NCI-H1092 treated with DMSO at 0.1 percent for 48 hours (cell line): Measurements from ENCODE around the gene PDZD2.
"Not testable (repeated sequence)": the region's sequence is repeated elsewhere in the genome, so short reads cannot be mapped to it uniquely, and the experiment has no call there.

Experiments
- DNase-seq: peaks from one replicate; lab custom pipeline; 2025; lab: John Stamatoyannopoulos, UW

Gene PDZD2

DNA sequence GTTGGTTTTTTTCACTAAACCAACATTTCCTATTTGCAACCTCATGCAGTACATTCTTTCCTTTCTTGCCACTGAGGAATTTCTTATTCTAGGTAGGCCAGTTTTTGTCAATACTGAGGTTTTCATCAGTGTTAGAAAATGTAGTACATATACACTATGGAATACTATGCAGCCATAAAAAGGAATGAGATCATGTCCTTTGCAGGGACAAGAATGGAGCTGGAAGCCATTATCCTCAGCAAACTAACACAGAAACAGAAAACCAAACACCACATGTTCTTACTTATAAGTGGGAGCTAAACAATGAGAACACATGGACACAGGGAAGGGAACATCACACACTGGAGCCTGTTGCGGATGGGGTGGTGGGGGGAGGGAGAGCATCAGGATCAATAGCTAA lies 441.6 kb downstream of the PDZD2 start:
- DNase-seq: not testable (repeated sequence)

DNA sequence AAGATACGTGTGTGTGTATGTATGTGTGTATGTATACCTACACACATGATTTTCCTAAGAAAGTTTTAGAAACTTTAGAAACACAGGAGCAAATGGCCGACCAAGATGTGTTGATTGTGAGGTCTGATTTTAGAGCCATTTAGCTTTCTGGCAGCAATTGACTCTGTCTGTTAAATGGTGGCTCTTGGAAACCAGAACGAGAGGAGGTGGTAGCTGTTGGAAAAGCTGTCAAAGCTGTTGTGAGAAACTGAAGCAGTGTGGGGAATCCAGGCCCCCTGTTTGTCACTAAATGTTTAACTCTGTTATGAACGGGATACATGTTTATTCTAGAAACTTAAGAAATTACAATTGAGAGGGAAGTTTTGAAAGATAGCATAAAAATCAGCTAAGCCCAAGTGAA lies 443.8 kb downstream of the PDZD2 start:
- no peak for DNase-seq

GRCh38 chr5:32083981-32084430 lies 445.1 kb downstream of the PDZD2 start:
- no peak for DNase-seq

DNA sequence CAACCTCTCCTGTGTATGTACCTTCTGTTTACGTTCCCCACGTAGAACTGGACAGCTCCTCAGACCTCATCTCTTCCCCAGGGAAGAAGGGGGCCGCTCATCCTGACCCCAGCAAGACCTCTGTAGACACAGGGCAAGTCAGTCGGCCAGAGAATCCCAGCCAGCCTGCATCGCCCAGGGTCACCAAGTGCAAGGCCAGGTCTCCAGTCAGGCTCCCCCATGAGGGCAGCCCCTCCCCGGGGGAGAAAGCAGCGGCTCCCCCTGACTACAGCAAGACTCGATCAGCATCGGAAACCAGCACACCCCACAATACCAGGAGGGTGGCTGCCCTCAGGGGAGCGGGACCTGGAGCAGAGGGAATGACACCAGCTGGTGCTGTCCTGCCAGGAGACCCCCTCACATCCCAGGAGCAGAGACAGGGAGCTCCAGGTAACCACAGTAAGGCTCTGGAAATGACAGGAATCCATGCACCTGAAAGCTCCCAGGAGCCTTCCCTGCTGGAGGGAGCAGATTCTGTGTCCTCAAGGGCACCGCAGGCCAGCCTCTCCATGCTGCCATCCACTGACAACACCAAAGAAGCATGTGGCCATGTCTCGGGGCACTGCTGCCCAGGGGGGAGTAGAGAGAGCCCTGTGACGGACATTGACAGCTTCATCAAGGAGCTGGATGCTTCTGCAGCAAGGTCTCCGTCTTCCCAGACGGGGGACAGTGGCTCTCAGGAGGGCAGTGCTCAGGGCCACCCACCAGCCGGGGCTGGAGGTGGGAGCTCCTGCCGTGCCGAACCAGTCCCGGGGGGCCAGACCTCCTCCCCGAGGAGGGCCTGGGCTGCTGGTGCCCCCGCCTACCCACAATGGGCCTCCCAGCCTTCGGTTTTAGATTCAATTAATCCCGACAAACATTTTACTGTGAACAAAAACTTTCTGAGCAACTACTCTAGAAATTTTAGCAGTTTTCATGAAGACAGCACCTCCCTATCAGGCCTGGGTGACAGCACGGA lies 448.5 kb downstream of the PDZD2 start:
- no peak for DNase-seq

DNA sequence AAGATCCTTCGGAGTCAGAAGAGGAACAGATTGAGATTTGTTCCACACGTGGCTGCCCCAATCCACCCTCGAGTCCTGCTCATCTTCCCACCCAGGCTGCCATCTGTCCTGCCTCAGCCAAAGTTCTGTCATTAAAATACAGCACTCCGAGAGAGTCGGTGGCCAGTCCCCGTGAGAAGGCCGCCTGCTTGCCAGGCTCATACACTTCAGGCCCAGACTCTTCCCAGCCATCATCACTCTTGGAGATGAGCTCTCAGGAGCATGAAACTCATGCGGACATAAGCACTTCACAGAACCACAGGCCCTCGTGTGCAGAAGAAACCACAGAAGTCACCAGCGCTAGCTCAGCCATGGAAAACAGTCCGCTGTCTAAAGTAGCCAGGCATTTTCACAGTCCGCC lies 449.3 kb downstream of the PDZD2 start:
- DNase-seq: no peak

DNA sequence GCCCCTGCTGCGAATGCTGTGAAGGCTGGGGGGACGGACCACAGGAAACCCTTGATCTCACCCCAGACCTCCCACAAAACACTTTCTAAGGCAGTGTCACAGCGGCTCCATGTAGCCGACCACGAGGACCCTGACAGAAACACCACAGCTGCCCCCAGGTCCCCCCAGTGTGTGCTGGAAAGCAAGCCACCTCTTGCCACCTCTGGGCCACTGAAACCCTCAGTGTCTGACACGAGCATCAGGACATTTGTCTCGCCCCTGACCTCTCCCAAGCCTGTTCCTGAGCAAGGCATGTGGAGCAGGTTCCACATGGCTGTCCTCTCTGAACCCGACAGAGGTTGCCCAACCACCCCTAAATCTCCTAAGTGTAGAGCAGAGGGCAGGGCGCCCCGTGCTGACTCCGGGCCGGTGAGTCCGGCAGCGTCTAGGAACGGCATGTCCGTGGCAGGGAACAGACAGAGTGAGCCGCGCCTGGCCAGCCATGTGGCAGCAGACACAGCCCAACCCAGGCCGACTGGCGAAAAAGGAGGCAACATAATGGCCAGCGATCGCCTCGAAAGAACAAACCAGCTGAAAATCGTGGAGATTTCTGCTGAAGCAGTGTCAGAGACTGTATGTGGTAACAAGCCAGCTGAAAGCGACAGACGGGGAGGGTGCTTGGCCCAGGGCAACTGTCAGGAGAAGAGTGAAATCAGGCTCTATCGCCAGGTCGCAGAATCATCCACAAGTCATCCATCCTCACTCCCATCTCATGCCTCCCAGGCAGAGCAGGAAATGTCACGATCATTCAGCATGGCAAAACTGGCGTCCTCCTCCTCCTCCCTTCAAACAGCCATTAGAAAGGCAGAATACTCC lies 450.4 kb downstream of the PDZD2 start:
- no peak for DNase-seq

- no peak for DNase-seq
Observed at GRCh38 chr5:32090026-32090754, 451.3 kb downstream of the PDZD2 start.

DNA sequence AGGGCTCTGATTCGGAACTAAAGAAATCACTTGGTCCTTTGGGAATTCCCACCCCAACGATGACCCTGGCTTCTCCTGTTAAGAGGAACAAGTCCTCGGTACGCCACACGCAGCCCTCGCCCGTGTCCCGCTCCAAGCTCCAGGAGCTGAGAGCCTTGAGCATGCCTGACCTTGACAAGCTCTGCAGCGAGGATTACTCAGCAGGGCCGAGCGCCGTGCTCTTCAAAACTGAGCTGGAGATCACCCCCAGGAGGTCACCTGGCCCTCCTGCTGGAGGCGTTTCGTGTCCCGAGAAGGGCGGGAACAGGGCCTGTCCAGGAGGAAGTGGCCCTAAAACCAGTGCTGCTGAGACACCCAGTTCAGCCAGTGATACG lies 451.8 kb downstream of the PDZD2 start:
- DNase-seq: no peak

- DNase-seq: peak; percentile 45
Observed at GRCh38 chr5:32092938-32093812, 454.2 kb downstream of the PDZD2 start.

DNA sequence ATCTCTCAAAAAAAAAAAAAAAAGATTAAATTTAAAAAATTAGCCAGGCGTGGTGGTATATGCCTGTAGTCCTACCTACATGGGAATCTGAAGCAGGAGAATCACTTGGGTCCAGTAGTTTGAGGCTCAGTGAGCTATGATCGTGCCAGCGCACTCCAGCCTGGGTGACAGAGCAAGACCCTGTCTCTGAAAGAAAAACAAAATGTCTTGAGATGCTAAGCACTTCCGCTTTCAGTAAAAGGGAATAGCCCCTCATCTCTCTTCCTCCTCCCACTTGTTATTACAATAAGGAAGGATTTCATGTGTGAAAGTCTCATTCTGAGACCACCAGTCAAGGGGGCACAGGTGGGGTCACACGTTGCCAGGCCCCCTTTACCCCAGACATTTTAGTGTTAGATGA lies 455.8 kb downstream of the PDZD2 start:
- DNase-seq: no peak

- no peak for DNase-seq
Observed at GRCh38 chr5:32095261-32095671, 456.3 kb downstream of the PDZD2 start.

- no peak for DNase-seq
Observed at GRCh38 chr5:32096891-32097595, 458.1 kb downstream of the PDZD2 start.

- DNase-seq: no peak
Observed at GRCh38 chr5:32098291-32098690, 459.4 kb downstream of the PDZD2 start.

DNA sequence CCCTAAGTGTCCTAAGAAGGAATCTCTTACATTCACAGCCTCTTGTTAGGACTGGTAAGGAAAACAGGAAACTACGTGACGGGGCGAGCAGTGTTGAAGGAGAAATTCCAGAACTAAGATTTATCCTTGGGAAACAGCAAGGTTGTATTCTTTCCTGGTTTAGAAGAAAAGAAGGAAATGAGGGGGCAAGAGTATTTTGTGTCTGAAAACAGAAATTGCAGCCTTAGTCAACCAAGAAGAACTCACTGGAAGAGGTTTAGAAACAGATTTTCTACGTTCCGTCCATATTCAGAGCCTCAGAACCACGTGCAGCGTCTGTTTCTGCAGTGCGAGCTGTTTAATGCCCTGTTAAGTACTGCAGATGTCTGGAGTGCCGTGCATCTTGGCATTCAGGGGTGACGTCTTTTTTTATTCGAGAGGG lies 460.0 kb downstream of the PDZD2 start:
- DNase-seq: no peak

- no peak for DNase-seq
Observed at GRCh38 chr5:32099486-32100035, 460.6 kb downstream of the PDZD2 start.

- no peak for DNase-seq
Observed at GRCh38 chr5:32100230-32100629, 461.3 kb downstream of the PDZD2 start.

GRCh38 chr5:32100691-32101302 lies 461.9 kb downstream of the PDZD2 start:
- DNase-seq: no peak

DNA sequence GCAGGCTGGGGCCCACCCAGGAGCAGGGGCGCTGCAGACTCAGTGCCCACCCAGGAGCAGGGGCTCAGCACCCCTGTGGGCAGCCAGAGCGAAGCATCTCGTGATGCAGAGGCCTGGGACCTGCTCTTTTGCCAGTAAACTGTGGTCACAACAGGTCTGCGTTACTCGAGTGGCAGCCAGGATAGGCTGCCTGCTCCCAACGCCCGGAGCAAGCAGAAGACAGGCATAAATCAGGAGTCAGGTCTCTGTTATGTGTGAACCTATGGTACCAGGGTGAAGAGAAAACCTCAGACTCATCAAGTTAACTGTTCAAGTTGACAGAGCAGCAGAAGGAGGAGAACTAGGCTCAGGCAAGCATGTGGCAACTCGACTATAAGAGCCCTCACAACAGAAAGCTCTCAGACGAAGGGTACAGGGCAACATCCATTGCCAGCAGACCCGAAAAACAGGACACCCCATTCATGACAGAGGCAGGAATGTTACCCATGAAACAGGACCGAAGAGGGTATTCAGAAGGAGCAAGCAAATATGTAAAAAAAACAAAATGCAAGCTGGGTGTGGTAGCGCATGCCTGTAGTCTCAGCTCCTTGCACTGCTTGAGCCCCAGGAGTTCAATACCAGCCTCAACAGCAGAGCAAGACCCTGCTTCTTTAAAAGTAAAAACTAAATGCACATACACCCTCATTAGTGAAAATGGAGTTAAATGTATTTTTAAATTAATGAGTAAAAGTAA lies 463.5 kb downstream of the PDZD2 start:
- no peak for DNase-seq

GRCh38 chr5:32103521-32103920 lies 464.6 kb downstream of the PDZD2 start:
- DNase-seq: no peak
